Measurements from ENCODE around the gene PFN4.

DNA sequence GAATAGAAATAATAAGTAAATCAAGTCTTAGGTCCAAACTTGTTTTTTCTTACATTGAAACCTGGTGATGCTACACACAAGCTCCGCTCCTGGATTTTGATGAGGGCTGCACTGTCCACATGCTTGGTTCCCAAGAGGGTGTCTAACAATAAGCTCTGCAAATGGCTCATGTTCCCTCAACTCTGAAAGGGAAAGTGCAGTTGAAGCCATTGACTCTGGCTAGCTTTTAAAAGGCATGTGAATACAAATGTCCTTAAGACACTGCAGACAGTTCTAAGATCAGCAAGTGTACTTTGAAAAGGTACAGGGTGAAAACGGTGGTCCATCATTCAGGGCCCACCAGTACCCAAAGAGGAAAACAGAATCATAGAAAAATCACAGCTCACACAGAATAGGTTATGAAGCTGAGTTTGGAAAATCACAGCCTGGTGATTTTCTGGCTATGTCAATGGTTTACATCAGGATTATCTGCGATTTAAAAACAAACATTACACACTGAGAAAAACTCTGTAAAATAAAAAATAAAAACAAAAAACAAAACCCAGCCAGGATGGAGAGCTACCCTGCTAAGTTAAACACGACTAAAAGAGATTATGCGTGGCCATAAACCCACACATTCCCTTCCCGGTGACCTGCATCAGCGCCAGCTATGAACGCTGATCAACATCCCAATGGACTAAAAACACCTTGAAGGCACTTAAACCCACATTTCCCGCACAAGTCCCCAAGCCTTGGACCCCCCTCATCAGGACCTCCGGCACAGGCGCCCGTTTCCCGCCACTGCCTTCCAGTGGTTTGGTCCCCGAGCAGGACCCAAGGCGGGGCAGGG is 554 bp downstream of the PFN4 start:
- TF ChIP-seq POLR2A (IDR thresholded peaks at IDR 0.05) (no peak), EP300 (IDR thresholded peaks at IDR 0.05) (no peak)
- TF ChIP-seq, protein P1, sequence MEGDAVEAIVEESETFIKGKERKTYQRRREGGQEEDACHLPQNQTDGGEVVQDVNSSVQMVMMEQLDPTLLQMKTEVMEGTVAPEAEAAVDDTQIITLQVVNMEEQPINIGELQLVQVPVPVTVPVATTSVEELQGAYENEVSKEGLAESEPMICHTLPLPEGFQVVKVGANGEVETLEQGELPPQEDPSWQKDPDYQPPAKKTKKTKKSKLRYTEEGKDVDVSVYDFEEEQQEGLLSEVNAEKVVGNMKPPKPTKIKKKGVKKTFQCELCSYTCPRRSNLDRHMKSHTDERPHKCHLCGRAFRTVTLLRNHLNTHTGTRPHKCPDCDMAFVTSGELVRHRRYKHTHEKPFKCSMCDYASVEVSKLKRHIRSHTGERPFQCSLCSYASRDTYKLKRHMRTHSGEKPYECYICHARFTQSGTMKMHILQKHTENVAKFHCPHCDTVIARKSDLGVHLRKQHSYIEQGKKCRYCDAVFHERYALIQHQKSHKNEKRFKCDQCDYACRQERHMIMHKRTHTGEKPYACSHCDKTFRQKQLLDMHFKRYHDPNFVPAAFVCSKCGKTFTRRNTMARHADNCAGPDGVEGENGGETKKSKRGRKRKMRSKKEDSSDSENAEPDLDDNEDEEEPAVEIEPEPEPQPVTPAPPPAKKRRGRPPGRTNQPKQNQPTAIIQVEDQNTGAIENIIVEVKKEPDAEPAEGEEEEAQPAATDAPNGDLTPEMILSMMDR (IDR thresholded peaks at IDR 0.05) = no peak

Data from suprapubic skin (tissue), 3 donors.